ENCODE measurements around the gene EID1. TPM values are rescaled to one million over a fixed set of nuclear protein-coding genes. Genes with fewer than 3 reads are reported as not detected.
A peak's percentile ranks its signal among the peaks of the same experiment; 100 is the strongest.
"Not testable (repeated sequence)": the region's sequence is repeated elsewhere in the genome, so short reads cannot be mapped to it uniquely, and the experiment has no call there.

The EID1 gene
- 228 and 261 TPM in 2 replicates for total RNA-seq (2014; rRNA removed; shearing (Covaris generic))

GRCh38 chr15:48877630-48878595, at the start of gene EID1:
Gene EID1, plus strand, starts transcription at chr15:48878134. Its CDS starts 43 bp downstream, at chr15:48878177.
- in situ Hi-C loops (cut with HindIII; ENCODE audit: low sequenced_read_pairs) = no loop called here
- DNase-seq (ENCODE audit: low spot score) = peak; percentile 90

GRCh38 chr15:48828471-48828870, 49.5 kb upstream of the EID1 start:
- DNase-seq (ENCODE audit: low spot score) = no peak
- in situ Hi-C loops (cut with HindIII; ENCODE audit: low sequenced_read_pairs) = no loop called here

GRCh38 chr15:48828906-48829305, 49.0 kb upstream of the EID1 start:
- DNase-seq (ENCODE audit: low spot score) = no peak

GRCh38 chr15:48832648-48833047, 45.3 kb upstream of the EID1 start:
- no peak for DNase-seq (ENCODE audit: low spot score)
- in situ Hi-C loops (cut with HindIII; ENCODE audit: low sequenced_read_pairs) = no loop called here

More at GRCh38 chr15:48828906-48829305, 49.0 kb upstream of the EID1 start:
- in situ Hi-C loops (cut with HindIII; ENCODE audit: low sequenced_read_pairs) = no loop called here

- in situ Hi-C loops (cut with HindIII; ENCODE audit: low sequenced_read_pairs) = no loop called here
- no peak for DNase-seq (ENCODE audit: low spot score)
Observed at GRCh38 chr15:48833526-48834239, 44.3 kb upstream of the EID1 start.

GRCh38 chr15:48834756-48835155, 43.2 kb upstream of the EID1 start:
- in situ Hi-C loops (cut with HindIII; ENCODE audit: low sequenced_read_pairs) = no loop called here
- no peak for DNase-seq (ENCODE audit: low spot score)

- in situ Hi-C loops (cut with HindIII; ENCODE audit: low sequenced_read_pairs) = no loop called here
Observed at GRCh38 chr15:48842501-48842900, 35.4 kb upstream of the EID1 start.

GRCh38 chr15:48845123-48845522, 32.8 kb upstream of the EID1 start:
- in situ Hi-C loops (cut with HindIII; ENCODE audit: low sequenced_read_pairs) = no loop called here

More at GRCh38 chr15:48842501-48842900, 35.4 kb upstream of the EID1 start:
- DNase-seq (ENCODE audit: low spot score) = no peak

GRCh38 chr15:48850648-48851047, 27.3 kb upstream of the EID1 start:
- DNase-seq (ENCODE audit: low spot score) = no peak
- in situ Hi-C loops (cut with HindIII; ENCODE audit: low sequenced_read_pairs) = no loop called here

More at GRCh38 chr15:48845123-48845522, 32.8 kb upstream of the EID1 start:
- DNase-seq (ENCODE audit: low spot score) = no peak

GRCh38 chr15:48851956-48852355, 26.0 kb upstream of the EID1 start:
- no peak for DNase-seq (ENCODE audit: low spot score)
- in situ Hi-C loops (cut with HindIII; ENCODE audit: low sequenced_read_pairs) = no loop called here

- DNase-seq (ENCODE audit: low spot score); in situ Hi-C loops (cut with HindIII; ENCODE audit: low sequenced_read_pairs): not testable (repeated sequence)
Observed at GRCh38 chr15:48854434-48854833, 23.5 kb upstream of the EID1 start.

GRCh38 chr15:48855501-48856440, 22.2 kb upstream of the EID1 start:
- peak; percentile 13 for DNase-seq (ENCODE audit: low spot score)
- in situ Hi-C loops (cut with HindIII; ENCODE audit: low sequenced_read_pairs) = no loop called here

GRCh38 chr15:48856942-48857341, 21.0 kb upstream of the EID1 start:
- in situ Hi-C loops (cut with HindIII; ENCODE audit: low sequenced_read_pairs) = no loop called here
- DNase-seq (ENCODE audit: low spot score) = no peak

- in situ Hi-C loops (cut with HindIII; ENCODE audit: low sequenced_read_pairs) = no loop called here
- DNase-seq (ENCODE audit: low spot score) = no peak
Observed at GRCh38 chr15:48858401-48858800, 19.5 kb upstream of the EID1 start.

GRCh38 chr15:48859426-48859825, 18.5 kb upstream of the EID1 start:
- in situ Hi-C loops (cut with HindIII; ENCODE audit: low sequenced_read_pairs) = no loop called here
- no peak for DNase-seq (ENCODE audit: low spot score)

- peak; percentile 67 for DNase-seq (ENCODE audit: low spot score)
- in situ Hi-C loops (cut with HindIII; ENCODE audit: low sequenced_read_pairs) = no loop called here
Observed at GRCh38 chr15:48861813-48862431, 16.0 kb upstream of the EID1 start.

- DNase-seq (ENCODE audit: low spot score) = no peak
- in situ Hi-C loops (cut with HindIII; ENCODE audit: low sequenced_read_pairs) = no loop called here
Observed at GRCh38 chr15:48862705-48863104, 15.2 kb upstream of the EID1 start.

- in situ Hi-C loops (cut with HindIII; ENCODE audit: low sequenced_read_pairs) = no loop called here
- no peak for DNase-seq (ENCODE audit: low spot score)
Observed at GRCh38 chr15:48865370-48866079, 12.4 kb upstream of the EID1 start.
